H1 (cell line): ENCODE measurements around the gene NDFIP2. TPM values are rescaled to one million over a fixed set of nuclear protein-coding genes. Genes with fewer than 3 reads are reported as not detected.

Experiments used
- BCL11A ChIP-seq, 2 experiments: IDR thresholded peaks; one replicate each; pipeline ENCODE4 v1.6.1; 2011; ENCODE audit warnings: low read depth in 2 of 2, low read length in 2 of 2, mild to moderate bottlenecking in 2 of 2
- CTBP2 ChIP-seq: IDR thresholded peaks from 2 replicates; pipeline ENCODE4 v1.7.0; 2011; ENCODE audit warnings: borderline replicate concordance, mild to moderate bottlenecking, moderate library complexity, mixed read lengths, low read length; ENCODE audit not compliant: insufficient read depth, insufficient read length
- KDM1A ChIP-seq: fragments of 200-600, 300-600 bp; sonication (generic); IDR thresholded peaks from 2 replicates; pipeline ENCODE4 v1.7.1; 2016; ENCODE audit warnings: mild to moderate bottlenecking, low read length, borderline replicate concordance
- TEAD4 ChIP-seq: IDR thresholded peaks from 2 replicates; pipeline ENCODE4 v1.6.1; 2012; ENCODE audit warnings: low read depth, low read length, inconsistent platforms, mixed read lengths
- YY1 ChIP-seq: IDR thresholded peaks from 2 replicates; pipeline ENCODE4 v1.6.1; 2011; ENCODE audit warnings: low read depth, mild to moderate bottlenecking, low read length
- polyA plus RNA-seq, 7 experiments: library from polyadenylated mRNA; depleted of rRNA in 3 of 7; stranded (reverse) in 5 of 7; unstranded in 2 of 7; fragments of >200 nt in 5 of 7; fragments of 200-250 nt in 2 of 7; gene quantifications; 1 replicate in 5 of 7; 2 replicates in 1 of 7; 4 replicates in 1 of 7; pipeline versions ENCODE4 v1.2.1 to v1.2.3, GENCODE V29; 2011 to 2013; ENCODE audit warnings: missing spikeins in 2 of 7, mixed read lengths in 2 of 7
- total RNA-seq: library from RNA; stranded (reverse); fragmentation: NEBNext Ultra II Directional; extraction: Animal tissue kit (Norgen Biotek cat#: 25700); gene quantifications from 2 replicates; pipeline ENCODE4 v1.2.1, GENCODE V29; 2021
- TF ChIP-seq, protein P1 (sequence below): fragments of 300-600 bp; sonication (generic); IDR thresholded peaks from 2 replicates; pipeline ENCODE4 v1.7.1; 2012; ENCODE audit warnings: low read length, moderate library complexity, mild to moderate bottlenecking, inconsistent platforms; ENCODE audit not compliant: insufficient replicate concordance
- TF ChIP-seq, protein P2 (sequence below): IDR thresholded peaks from 2 replicates; pipeline ENCODE4 v1.6.1; 2012; ENCODE audit warnings: inconsistent platforms

NDFIP2 gene
- total and polyA plus RNA-seq, 2 of the 8 experiments (the other 6 are each of a cell fraction or from before 2014, with no cell fraction given): 11.1 to 32.9 TPM

DNA sequence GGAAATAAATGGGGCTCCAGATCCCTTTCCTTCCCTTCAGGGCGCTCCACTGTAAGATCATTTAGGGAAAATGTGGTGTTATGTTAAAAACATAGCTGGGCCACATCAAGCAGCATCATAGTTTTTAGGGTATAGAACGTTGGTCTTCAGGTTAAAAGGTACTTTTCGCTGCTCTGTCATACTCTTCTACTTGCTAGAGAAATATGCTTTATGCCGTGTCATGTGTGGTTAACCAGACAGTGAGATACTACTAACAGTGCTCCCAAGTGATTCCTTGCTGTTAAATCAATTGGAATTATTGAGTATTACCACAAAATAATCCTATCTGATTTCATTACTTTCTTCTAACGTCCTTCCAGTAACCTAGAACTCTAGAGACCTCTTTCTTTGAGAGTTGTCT is 1.1 kb upstream of the NDFIP2 start (continued):
- TF ChIP-seq, protein P1, sequence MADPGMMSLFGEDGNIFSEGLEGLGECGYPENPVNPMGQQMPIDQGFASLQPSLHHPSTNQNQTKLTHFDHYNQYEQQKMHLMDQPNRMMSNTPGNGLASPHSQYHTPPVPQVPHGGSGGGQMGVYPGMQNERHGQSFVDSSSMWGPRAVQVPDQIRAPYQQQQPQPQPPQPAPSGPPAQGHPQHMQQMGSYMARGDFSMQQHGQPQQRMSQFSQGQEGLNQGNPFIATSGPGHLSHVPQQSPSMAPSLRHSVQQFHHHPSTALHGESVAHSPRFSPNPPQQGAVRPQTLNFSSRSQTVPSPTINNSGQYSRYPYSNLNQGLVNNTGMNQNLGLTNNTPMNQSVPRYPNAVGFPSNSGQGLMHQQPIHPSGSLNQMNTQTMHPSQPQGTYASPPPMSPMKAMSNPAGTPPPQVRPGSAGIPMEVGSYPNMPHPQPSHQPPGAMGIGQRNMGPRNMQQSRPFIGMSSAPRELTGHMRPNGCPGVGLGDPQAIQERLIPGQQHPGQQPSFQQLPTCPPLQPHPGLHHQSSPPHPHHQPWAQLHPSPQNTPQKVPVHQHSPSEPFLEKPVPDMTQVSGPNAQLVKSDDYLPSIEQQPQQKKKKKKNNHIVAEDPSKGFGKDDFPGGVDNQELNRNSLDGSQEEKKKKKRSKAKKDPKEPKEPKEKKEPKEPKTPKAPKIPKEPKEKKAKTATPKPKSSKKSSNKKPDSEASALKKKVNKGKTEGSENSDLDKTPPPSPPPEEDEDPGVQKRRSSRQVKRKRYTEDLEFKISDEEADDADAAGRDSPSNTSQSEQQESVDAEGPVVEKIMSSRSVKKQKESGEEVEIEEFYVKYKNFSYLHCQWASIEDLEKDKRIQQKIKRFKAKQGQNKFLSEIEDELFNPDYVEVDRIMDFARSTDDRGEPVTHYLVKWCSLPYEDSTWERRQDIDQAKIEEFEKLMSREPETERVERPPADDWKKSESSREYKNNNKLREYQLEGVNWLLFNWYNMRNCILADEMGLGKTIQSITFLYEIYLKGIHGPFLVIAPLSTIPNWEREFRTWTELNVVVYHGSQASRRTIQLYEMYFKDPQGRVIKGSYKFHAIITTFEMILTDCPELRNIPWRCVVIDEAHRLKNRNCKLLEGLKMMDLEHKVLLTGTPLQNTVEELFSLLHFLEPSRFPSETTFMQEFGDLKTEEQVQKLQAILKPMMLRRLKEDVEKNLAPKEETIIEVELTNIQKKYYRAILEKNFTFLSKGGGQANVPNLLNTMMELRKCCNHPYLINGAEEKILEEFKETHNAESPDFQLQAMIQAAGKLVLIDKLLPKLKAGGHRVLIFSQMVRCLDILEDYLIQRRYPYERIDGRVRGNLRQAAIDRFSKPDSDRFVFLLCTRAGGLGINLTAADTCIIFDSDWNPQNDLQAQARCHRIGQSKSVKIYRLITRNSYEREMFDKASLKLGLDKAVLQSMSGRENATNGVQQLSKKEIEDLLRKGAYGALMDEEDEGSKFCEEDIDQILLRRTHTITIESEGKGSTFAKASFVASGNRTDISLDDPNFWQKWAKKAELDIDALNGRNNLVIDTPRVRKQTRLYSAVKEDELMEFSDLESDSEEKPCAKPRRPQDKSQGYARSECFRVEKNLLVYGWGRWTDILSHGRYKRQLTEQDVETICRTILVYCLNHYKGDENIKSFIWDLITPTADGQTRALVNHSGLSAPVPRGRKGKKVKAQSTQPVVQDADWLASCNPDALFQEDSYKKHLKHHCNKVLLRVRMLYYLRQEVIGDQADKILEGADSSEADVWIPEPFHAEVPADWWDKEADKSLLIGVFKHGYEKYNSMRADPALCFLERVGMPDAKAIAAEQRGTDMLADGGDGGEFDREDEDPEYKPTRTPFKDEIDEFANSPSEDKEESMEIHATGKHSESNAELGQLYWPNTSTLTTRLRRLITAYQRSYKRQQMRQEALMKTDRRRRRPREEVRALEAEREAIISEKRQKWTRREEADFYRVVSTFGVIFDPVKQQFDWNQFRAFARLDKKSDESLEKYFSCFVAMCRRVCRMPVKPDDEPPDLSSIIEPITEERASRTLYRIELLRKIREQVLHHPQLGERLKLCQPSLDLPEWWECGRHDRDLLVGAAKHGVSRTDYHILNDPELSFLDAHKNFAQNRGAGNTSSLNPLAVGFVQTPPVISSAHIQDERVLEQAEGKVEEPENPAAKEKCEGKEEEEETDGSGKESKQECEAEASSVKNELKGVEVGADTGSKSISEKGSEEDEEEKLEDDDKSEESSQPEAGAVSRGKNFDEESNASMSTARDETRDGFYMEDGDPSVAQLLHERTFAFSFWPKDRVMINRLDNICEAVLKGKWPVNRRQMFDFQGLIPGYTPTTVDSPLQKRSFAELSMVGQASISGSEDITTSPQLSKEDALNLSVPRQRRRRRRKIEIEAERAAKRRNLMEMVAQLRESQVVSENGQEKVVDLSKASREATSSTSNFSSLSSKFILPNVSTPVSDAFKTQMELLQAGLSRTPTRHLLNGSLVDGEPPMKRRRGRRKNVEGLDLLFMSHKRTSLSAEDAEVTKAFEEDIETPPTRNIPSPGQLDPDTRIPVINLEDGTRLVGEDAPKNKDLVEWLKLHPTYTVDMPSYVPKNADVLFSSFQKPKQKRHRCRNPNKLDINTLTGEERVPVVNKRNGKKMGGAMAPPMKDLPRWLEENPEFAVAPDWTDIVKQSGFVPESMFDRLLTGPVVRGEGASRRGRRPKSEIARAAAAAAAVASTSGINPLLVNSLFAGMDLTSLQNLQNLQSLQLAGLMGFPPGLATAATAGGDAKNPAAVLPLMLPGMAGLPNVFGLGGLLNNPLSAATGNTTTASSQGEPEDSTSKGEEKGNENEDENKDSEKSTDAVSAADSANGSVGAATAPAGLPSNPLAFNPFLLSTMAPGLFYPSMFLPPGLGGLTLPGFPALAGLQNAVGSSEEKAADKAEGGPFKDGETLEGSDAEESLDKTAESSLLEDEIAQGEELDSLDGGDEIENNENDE: no peak
- TF ChIP-seq KDM1A: no peak
- no peak for TF ChIP-seq YY1
- no peak for TF ChIP-seq TEAD4
- TF ChIP-seq, protein P2, sequence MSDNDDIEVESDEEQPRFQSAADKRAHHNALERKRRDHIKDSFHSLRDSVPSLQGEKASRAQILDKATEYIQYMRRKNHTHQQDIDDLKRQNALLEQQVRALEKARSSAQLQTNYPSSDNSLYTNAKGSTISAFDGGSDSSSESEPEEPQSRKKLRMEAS: no peak
- TF ChIP-seq BCL11A (IDR thresholded peaks at IDR 0.05; ENCODE audit: low read depth in 2 of 2, low read length in 2 of 2): no peak
- no peak for TF ChIP-seq CTBP2
- TF ChIP-seq, all 59 proteins: peak for 0
